OCI-M2 (cell line): ENCODE measurements around the gene PATJ.
"Not testable (repeated sequence)": the region's sequence is repeated elsewhere in the genome, so short reads cannot be mapped to it uniquely, and the experiment has no call there.

Experiments
- DNase-seq: peaks from one replicate; lab custom pipeline; 2025; ENCODE audit not compliant: unreplicated experiment; lab: John Stamatoyannopoulos, UW

The PATJ gene, protein sequence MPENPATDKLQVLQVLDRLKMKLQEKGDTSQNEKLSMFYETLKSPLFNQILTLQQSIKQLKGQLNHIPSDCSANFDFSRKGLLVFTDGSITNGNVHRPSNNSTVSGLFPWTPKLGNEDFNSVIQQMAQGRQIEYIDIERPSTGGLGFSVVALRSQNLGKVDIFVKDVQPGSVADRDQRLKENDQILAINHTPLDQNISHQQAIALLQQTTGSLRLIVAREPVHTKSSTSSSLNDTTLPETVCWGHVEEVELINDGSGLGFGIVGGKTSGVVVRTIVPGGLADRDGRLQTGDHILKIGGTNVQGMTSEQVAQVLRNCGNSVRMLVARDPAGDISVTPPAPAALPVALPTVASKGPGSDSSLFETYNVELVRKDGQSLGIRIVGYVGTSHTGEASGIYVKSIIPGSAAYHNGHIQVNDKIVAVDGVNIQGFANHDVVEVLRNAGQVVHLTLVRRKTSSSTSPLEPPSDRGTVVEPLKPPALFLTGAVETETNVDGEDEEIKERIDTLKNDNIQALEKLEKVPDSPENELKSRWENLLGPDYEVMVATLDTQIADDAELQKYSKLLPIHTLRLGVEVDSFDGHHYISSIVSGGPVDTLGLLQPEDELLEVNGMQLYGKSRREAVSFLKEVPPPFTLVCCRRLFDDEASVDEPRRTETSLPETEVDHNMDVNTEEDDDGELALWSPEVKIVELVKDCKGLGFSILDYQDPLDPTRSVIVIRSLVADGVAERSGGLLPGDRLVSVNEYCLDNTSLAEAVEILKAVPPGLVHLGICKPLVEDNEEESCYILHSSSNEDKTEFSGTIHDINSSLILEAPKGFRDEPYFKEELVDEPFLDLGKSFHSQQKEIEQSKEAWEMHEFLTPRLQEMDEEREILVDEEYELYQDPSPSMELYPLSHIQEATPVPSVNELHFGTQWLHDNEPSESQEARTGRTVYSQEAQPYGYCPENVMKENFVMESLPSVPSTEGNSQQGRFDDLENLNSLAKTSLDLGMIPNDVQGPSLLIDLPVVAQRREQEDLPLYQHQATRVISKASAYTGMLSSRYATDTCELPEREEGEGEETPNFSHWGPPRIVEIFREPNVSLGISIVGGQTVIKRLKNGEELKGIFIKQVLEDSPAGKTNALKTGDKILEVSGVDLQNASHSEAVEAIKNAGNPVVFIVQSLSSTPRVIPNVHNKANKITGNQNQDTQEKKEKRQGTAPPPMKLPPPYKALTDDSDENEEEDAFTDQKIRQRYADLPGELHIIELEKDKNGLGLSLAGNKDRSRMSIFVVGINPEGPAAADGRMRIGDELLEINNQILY (N-terminal part only)

GRCh38 chr1:61741711-61742619 lies at the start of gene PATJ:
Gene PATJ, plus strand, starts transcription at chr1:61742480. Its CDS starts 20,413 bp downstream, at chr1:61762893.
- DNase-seq: no peak

GRCh38 chr1:61699911-61700851 lies 42.1 kb upstream of the PATJ start:
- DNase-seq: no peak

- no peak for DNase-seq
Observed at GRCh38 chr1:61708953-61709907, 33.0 kb upstream of the PATJ start.

DNA sequence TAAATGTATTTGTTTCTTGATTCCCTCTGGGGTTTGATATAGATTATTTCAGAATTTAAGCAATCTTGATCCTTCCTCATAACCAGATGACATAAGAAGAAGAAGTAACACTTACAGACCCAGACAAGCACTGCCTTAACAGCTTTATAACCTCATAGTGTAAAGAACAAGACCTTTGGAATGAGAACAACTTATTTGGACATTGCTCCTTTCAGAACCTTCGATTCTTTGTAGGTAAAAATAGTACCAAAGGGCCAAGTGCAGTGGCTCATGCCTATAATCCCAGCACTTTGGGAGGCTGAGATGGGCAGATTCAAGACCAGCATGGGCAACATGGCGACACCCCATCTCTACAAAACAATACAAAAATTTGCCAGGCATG lies 32.4 kb upstream of the PATJ start:
- DNase-seq: no peak

DNA sequence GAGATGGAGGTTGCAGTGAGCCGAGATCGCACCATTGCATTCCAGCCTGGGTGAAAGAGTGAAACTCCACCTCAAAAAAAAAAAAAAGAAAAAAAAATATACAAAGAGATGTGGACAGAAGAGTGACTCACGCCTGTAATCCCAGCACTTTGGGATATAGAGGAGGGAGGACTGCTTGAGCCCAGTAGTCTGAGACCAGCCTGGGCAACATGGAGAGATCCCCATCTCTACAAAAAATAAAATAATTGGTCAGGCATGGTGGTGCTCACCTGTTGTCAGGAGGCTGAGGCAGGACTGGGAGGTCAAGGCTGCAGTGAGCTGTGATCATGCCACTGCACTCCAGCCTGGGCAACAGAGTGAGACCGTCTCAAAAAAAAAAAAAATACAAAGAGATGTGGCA lies 31.0 kb upstream of the PATJ start:
- DNase-seq: not testable (repeated sequence)

- DNase-seq: no peak
Observed at GRCh38 chr1:61711969-61712368, 30.3 kb upstream of the PATJ start.

- not testable (repeated sequence) for DNase-seq
Observed at GRCh38 chr1:61718996-61719663, 23.1 kb upstream of the PATJ start.

GRCh38 chr1:61724506-61724812 lies 17.8 kb upstream of the PATJ start:
- no peak for DNase-seq

DNA sequence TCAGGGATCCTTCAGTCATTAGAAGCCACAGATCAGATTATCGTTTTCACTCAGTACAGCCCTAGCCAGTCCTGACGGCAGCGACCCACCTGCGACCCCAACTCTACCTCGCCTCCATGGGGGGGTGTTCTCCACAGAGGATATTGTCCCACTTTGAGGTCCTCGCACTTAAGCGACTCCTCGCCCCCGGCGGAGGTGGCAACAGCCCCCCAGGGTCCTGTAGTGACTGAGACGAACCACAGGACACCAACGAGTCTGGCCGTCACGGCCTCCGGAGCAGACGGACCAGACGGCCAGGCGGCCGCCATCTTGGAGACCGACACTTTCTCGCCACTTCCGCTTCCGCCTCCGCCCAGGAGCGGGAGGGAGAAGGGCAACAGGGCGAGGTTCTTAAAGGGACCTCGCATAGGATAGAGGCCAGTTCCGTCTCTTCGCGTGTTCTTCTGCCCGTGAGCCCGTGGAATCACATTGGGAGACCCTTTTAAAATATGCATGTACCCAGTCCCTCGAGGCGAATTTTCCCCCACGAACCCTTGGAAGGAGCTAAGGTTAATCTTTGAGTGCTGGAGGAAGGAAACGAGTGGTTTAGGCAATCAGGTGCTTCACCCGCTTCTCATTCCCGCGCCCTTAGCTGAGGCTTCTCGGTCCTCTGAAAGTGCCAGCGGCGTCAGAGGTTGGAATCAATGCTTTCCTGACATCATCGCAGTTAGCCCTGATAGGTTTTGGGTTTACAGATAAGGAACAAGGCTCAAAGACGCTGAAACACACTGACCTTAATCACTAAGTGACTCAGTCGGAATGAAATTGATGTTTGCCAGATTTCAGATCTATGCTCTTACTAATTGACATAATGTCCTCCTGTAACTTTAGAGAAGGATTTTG lies 17.2 kb upstream of the PATJ start, which contains the start of gene TM2D1:
Gene TM2D1 (minus strand): TSS at position 329 of the 882 bp plus-strand sequence. CDS start 21 bp downstream, at position 308.
- no peak for DNase-seq

- DNase-seq: no peak
Observed at GRCh38 chr1:61727544-61727943, 14.7 kb upstream of the PATJ start.

- DNase-seq: not testable (repeated sequence)
Observed at GRCh38 chr1:61730679-61731078, 11.6 kb upstream of the PATJ start.

GRCh38 chr1:61732726-61733125 lies 9.6 kb upstream of the PATJ start:
- DNase-seq: no peak

- no peak for DNase-seq
Observed at GRCh38 chr1:61740751-61741700, 1.3 kb upstream of the PATJ start.

GRCh38 chr1:61742620-61743430 lies 545 bp downstream of the PATJ start:
- no peak for DNase-seq

- no peak for DNase-seq
Observed at GRCh38 chr1:61743431-61743705, 1.1 kb downstream of the PATJ start.
